Measurements from ENCODE around the gene TSPAN5.

The TSPAN5 gene

GRCh38 chr4:98643755-98644154 is 14.7 kb downstream of the TSPAN5 start:
- no peak for DNase-seq (ENCODE audit: low spot score)

DNA sequence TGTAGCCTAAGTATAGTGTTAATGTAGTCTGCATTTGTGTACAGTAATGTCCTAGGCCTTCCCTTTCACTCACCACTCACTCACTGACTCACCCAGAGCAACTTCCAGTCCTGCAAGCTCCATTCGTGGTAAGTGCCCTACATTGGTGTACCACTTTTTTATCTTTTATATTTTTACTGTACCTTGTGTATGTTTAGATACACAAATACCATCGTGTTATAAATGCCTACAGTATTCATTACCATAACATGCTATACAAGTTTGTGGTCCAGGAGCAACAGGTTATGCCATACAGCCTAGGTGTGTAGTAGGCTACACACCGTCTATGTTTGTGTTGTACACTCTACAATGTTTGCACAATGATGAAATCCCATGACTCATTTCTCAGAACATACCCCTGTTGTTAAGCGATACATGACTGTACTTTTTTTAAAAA is 15.4 kb downstream of the TSPAN5 start:
- DNase-seq (ENCODE audit: low spot score): peak; percentile 62

GRCh38 chr4:98641906-98642668 is 16.3 kb downstream of the TSPAN5 start:
- no peak for DNase-seq (ENCODE audit: low spot score)

- no peak for DNase-seq (ENCODE audit: low spot score)
Measured at GRCh38 chr4:98641376-98641775, 17.0 kb downstream of the TSPAN5 start.

- DNase-seq (ENCODE audit: low spot score): no peak
Measured at GRCh38 chr4:98639523-98639922, 18.9 kb downstream of the TSPAN5 start.

DNA sequence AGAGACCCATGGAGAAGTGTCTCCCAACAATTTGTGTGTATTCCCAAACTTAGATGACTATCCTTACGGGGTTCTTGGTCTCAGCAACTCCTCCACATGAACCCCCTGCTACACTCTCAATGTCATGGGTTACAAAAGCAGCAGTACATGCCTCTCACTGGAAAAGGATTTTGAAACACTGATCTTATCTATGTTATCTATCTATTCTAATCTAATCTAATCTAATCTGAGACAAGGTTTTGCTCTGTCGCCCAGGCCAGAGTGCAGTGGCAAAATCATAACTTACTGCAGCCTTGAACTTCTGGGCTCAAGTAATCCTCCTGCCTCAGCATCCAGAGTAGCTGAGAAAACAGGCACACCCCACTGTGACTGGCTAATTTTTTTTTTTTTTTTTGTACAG is 19.3 kb downstream of the TSPAN5 start:
- no peak for DNase-seq (ENCODE audit: low spot score)

- DNase-seq (ENCODE audit: low spot score): no peak
Measured at GRCh38 chr4:98638661-98639060, 19.8 kb downstream of the TSPAN5 start.

- DNase-seq (ENCODE audit: low spot score): no peak
Measured at GRCh38 chr4:98634061-98634460, 24.4 kb downstream of the TSPAN5 start.

- no peak for DNase-seq (ENCODE audit: low spot score)
Measured at GRCh38 chr4:98633159-98633558, 25.3 kb downstream of the TSPAN5 start.

DNA sequence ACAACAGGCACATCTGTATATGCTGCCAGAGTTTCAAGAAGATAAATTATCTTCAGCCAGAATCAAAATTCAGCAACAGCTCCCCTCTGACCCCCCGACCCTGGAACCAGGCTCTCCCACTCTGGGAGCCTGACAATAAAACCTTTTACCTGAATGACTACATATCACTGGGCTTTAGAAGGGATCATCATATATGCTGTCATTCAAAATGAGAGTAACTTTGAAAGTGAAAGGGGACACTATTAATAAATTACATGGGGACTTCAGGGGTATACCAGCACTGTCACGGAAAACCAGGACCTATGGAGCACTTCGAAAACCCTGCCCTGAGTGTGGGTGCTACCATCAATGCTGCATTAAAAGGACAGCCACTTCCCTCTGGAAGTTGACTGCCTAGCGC is 26.2 kb downstream of the TSPAN5 start:
- DNase-seq (ENCODE audit: low spot score): no peak

- no peak for DNase-seq (ENCODE audit: low spot score)
Measured at GRCh38 chr4:98631506-98631905, 26.9 kb downstream of the TSPAN5 start.

GRCh38 chr4:98630737-98631454 is 27.5 kb downstream of the TSPAN5 start:
- DNase-seq (ENCODE audit: low spot score): no peak

DNA sequence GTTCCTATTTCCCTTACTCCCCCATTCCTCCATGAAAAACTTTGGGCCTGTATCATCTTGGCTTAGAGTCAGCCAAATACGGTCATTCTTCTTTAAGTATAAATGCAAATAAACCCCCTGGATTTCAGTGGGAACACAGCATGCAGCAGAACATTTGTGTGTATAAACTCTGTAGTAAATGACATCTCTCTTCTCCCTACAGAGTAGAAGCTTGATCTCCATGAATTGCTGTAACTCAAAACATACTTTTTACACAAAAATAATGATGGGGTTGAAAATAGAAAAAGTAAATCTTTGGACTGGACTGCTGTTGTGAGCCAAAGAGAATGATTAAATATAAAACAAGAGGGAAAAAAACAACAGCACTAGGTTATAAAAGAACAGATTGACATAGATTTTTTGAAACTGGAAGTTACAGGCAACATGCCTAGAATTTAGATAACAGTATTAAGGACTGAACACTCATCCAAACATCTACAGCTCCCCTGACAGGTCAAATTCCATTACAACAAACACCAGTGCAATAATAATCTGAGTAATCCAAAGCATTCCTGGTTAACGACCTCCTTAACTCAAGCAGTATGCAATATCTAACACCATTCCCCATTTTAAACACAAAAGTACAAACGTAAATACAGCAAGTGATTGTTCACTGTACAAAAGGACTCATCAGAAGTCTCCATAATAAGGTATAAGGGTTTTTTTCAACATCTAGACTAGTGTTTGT is 30.7 kb downstream of the TSPAN5 start:
- no peak for DNase-seq (ENCODE audit: low spot score)

GRCh38 chr4:98626350-98626749 is 32.1 kb downstream of the TSPAN5 start:
- peak; percentile 42 for DNase-seq (ENCODE audit: low spot score)

GRCh38 chr4:98625920-98626319 is 32.5 kb downstream of the TSPAN5 start:
- DNase-seq (ENCODE audit: low spot score): no peak

GRCh38 chr4:98625399-98625798 is 33.0 kb downstream of the TSPAN5 start:
- no peak for DNase-seq (ENCODE audit: low spot score)

DNA sequence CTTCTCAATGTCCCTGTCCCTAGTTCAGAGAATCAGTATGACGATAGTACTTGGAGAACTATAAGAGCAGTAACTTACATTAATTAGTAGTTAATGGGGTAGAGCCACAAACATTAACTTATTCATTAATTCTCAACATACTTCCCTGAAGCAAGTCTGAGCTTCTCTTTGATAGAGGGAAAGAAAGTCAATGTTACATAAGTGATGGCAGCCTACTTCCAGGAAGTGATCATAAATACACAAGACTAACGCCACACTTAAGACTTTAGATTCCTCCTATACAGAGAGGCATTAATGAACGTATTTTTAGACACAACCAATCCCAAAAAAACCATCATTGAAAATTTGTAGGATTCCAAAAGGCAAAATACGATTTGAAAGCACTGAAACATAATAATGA is 33.8 kb downstream of the TSPAN5 start:
- DNase-seq (ENCODE audit: low spot score): no peak

DNA sequence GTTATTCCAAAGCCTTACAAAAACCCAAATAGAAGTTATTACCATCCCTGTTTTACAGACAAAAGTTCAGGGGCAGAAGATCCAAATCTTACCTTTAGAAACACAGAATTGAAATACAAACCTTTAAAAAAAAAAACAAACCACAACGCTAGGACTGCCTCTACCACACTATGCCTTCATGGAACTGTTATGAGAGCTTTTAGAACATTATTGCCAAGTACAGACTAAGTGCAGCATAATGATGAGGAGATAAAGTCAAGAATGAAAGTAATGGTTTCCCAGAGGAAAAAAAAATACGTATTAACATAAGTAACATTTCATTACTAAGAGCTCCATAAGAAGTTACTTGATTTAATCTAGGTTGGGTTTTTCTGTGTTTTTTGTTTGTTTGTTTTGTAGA is 34.3 kb downstream of the TSPAN5 start:
- DNase-seq (ENCODE audit: low spot score): no peak

- peak; percentile 3 for DNase-seq (ENCODE audit: low spot score)
Measured at GRCh38 chr4:98623126-98623802, 35.1 kb downstream of the TSPAN5 start.

GRCh38 chr4:98620087-98620784 is 38.2 kb downstream of the TSPAN5 start:
- no peak for DNase-seq (ENCODE audit: low spot score)

DNA sequence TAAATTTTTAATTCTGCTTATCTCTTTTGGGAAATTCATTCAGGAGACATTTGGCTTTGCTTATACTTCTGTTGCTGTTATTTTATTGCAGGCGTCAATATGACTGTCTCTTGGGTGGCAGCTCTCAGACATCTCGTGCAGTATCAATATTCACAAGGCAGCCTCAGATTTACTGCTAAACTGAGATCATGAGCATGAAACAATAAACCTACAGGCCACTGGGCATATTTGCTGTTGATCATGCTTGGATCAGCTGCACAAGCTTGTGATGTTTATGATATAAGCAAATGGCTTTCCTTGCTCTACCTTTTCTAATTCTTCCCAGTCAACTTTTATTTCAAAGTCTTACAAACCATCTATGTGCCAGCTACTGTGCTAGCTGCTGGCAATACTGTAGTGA is 39.2 kb downstream of the TSPAN5 start:
- no peak for DNase-seq (ENCODE audit: low spot score)

- no peak for DNase-seq (ENCODE audit: low spot score)
Measured at GRCh38 chr4:98618680-98619079, 39.7 kb downstream of the TSPAN5 start.
